ENCODE results near the gene EIF4G1. TPM values are rescaled to one million over a fixed set of nuclear protein-coding genes. Genes with fewer than 3 reads are reported as not detected.

The EIF4G1 gene
- total RNA-seq, 1 donor = 245 TPM

GRCh38 chr3:184291738-184292445 is 22.5 kb upstream of the EIF4G1 start:
- Histone ChIP-seq H3K27ac (ENCODE audit: low read depth, low read length) (no peak overlapping the region), H2AFZ (ENCODE audit: low read length) (no peak overlapping the region), H3K4me1 (ENCODE audit: insufficient read depth, low read length) (no peaks in the 10 kb centered on the region), H3K36me3 (ENCODE audit: insufficient read depth, low read length) (no peaks in the 10 kb centered on the region), H3K4me2 (ENCODE audit: insufficient read depth, low read length) (no peak overlapping the region), H3K27me3 (ENCODE audit: insufficient read depth, low read length) (peaks cover 13% of the 10 kb centered on the region), H3K9me3 (ENCODE audit: low read depth, low read length) (no peaks in the 10 kb centered on the region), H3K4me3 (ENCODE audit: insufficient read depth, low read length) (no peak overlapping the region), H3K79me2 (ENCODE audit: insufficient read depth, low read length) (no peaks in the 10 kb centered on the region), H4K20me1 (ENCODE audit: insufficient read depth, low read length) (no peaks in the 10 kb centered on the region)
- DNase-seq (ENCODE audit: insufficient read length, low spot score, missing footprints) = peak; percentile 65
- no peak for TF ChIP-seq CTCF (IDR thresholded peaks at IDR 0.05; ENCODE audit: extremely low read depth, low read depth, low read length)

GRCh38 chr3:184295771-184296170 is 18.6 kb upstream of the EIF4G1 start:
- TF ChIP-seq CTCF (IDR thresholded peaks at IDR 0.05; ENCODE audit: extremely low read depth, low read depth, low read length) = no peak
- peaks cover 17% of the 10 kb centered on the region for H3K79me2 ChIP-seq (ENCODE audit: insufficient read depth, low read length)

GRCh38 chr3:184296616-184297015 is 17.8 kb upstream of the EIF4G1 start:
- no peak overlapping the region for H3K27ac ChIP-seq (ENCODE audit: low read depth, low read length)
- peaks cover 25% of the 10 kb centered on the region for H3K79me2 ChIP-seq (ENCODE audit: insufficient read depth, low read length)
- H3K4me2 ChIP-seq (ENCODE audit: insufficient read depth, low read length) = no peak overlapping the region
- no peak for TF ChIP-seq CTCF (IDR thresholded peaks at IDR 0.05; ENCODE audit: extremely low read depth, low read depth, low read length)
- H3K4me3 ChIP-seq (ENCODE audit: insufficient read depth, low read length) = no peak overlapping the region
- peaks cover 10% of the 10 kb centered on the region for H3K27me3 ChIP-seq (ENCODE audit: insufficient read depth, low read length)
- H2AFZ ChIP-seq (ENCODE audit: low read length) = no peak overlapping the region
- DNase-seq (ENCODE audit: insufficient read length, low spot score, missing footprints) = no peak
- no peaks in the 10 kb centered on the region for H3K9me3 ChIP-seq (ENCODE audit: low read depth, low read length)
- peaks cover 14% of the 10 kb centered on the region for H3K4me1 ChIP-seq (ENCODE audit: insufficient read depth, low read length)
- peaks cover 13% of the 10 kb centered on the region for H3K36me3 ChIP-seq (ENCODE audit: insufficient read depth, low read length)
- H4K20me1 ChIP-seq (ENCODE audit: insufficient read depth, low read length) = peaks cover 19% of the 10 kb centered on the region

More at GRCh38 chr3:184295771-184296170, 18.6 kb upstream of the EIF4G1 start:
- DNase-seq (ENCODE audit: insufficient read length, low spot score, missing footprints) = no peak
- Histone ChIP-seq H3K4me2 (ENCODE audit: insufficient read depth, low read length) (no peak overlapping the region), H3K9me3 (ENCODE audit: low read depth, low read length) (no peaks in the 10 kb centered on the region), H3K27me3 (ENCODE audit: insufficient read depth, low read length) (peaks cover 10% of the 10 kb centered on the region), H3K36me3 (ENCODE audit: insufficient read depth, low read length) (peaks cover 6% of the 10 kb centered on the region), H2AFZ (ENCODE audit: low read length) (no peak overlapping the region), H3K4me3 (ENCODE audit: insufficient read depth, low read length) (no peak overlapping the region), H3K27ac (ENCODE audit: low read depth, low read length) (no peak overlapping the region), H4K20me1 (ENCODE audit: insufficient read depth, low read length) (peaks cover 15% of the 10 kb centered on the region), H3K4me1 (ENCODE audit: insufficient read depth, low read length) (peaks cover 12% of the 10 kb centered on the region)

GRCh38 chr3:184298759-184299487 is 15.5 kb upstream of the EIF4G1 start, which contains the start of gene PSMD2:
Gene PSMD2, plus strand, starts transcription at chr3:184299241. Its CDS starts 26 bp downstream, at chr3:184299267.
- Histone ChIP-seq H2AFZ (ENCODE audit: low read length) (peak within 1 kb of the TSS; percentile 100), H3K4me3 (ENCODE audit: insufficient read depth, low read length) (peak within 1 kb of the TSS; percentile 98), H3K4me2 (ENCODE audit: insufficient read depth, low read length) (peak within 1 kb of the TSS; percentile 99), H3K9me3 (ENCODE audit: low read depth, low read length) (no peaks in the 10 kb centered on the region), H4K20me1 (ENCODE audit: insufficient read depth, low read length) (peaks cover 33% of the 10 kb centered on the region), H3K4me1 (ENCODE audit: insufficient read depth, low read length) (peaks cover 14% of the 10 kb centered on the region), H3K27me3 (ENCODE audit: insufficient read depth, low read length) (no peaks in the 10 kb centered on the region), H3K79me2 (ENCODE audit: insufficient read depth, low read length) (peaks cover 48% of the 10 kb centered on the region), H3K27ac (ENCODE audit: low read depth, low read length) (peak within 1 kb of the TSS; percentile 75), H3K36me3 (ENCODE audit: insufficient read depth, low read length) (peaks cover 36% of the 10 kb centered on the region)
- TF ChIP-seq CTCF (IDR thresholded peaks at IDR 0.05; ENCODE audit: extremely low read depth, low read depth, low read length) = no peak
- DNase-seq (ENCODE audit: insufficient read length, low spot score, missing footprints) = peak; percentile 99

All from osteoblast (primary cell).